Activated B cell treated with CpG ODN at 0.5 μM for 24 hours (primary cell): ENCODE results near the gene HIPK1. TPM values are rescaled to one million over a fixed set of nuclear protein-coding genes. Genes with fewer than 3 reads are reported as not detected.

Experiments used
- ATAC-seq: fragments of 200-7000 bp; cut with Tn5 transposase; one replicate; pipeline ENCODE4 v1.10.0; 2021; ENCODE audit warnings: low read depth, mild to moderate bottlenecking, moderate library complexity
- CTCF ChIA-PET: fragments of 350-600 bp; sonication (Branson Sonifier 250); formaldehyde crosslinking; loops from one replicate; lab custom pipeline; 2021; ENCODE audit warnings: antibody characterized with exemption; lab: Charles Lee
- POLR2A ChIA-PET: fragments of 350-600 bp; sonication (Branson Sonifier 250); formaldehyde crosslinking; loops from one replicate; lab custom pipeline; 2021; ENCODE audit warnings: antibody characterized with exemption; lab: Charles Lee
- DNase-seq: peaks from one replicate; pipeline ENCODE4 v3.0.0; 2022
- H3K27ac Mint-ChIP-seq: one replicate; pipeline ENCODE4 v1.8.0; 2020; ENCODE audit warnings: mixed read lengths
- H3K27me3 Mint-ChIP-seq: one replicate; pipeline ENCODE4 v1.8.0; 2021; ENCODE audit warnings: mixed read lengths
- H3K36me3 Mint-ChIP-seq: one replicate; pipeline ENCODE4 v1.8.0; 2021; ENCODE audit warnings: low read depth, mixed read lengths
- H3K4me1 Mint-ChIP-seq: one replicate; pipeline ENCODE4 v1.8.0; 2021; ENCODE audit warnings: mixed read lengths
- H3K4me3 Mint-ChIP-seq: one replicate; pipeline ENCODE4 v1.8.0; 2020; ENCODE audit warnings: mild to moderate bottlenecking, mixed read lengths
- H3K9me3 Mint-ChIP-seq: one replicate; pipeline ENCODE4 v1.8.0; 2020; ENCODE audit warnings: mixed read lengths
- intact Hi-C: fragments of 100-400 bp; cut with micrococcal nuclease; formaldehyde crosslinking; loops from one replicate; pipeline ENCODE4 v1.15.1; 2024
- total RNA-seq: library from RNA; stranded (reverse); gene quantifications from 2 replicates; pipeline ENCODE4 v1.2.3, GENCODE V29; 2022
- TF ChIP-seq, protein P1 (sequence below): fragments of 200-600 bp; IDR thresholded peaks from one replicate; pipeline ENCODE4 v1.8.0; 2022; ENCODE audit warnings: antibody characterized with exemption, mild to moderate bottlenecking

Gene HIPK1
- 38.0 and 39.0 TPM in 2 replicates for total RNA-seq

DNA sequence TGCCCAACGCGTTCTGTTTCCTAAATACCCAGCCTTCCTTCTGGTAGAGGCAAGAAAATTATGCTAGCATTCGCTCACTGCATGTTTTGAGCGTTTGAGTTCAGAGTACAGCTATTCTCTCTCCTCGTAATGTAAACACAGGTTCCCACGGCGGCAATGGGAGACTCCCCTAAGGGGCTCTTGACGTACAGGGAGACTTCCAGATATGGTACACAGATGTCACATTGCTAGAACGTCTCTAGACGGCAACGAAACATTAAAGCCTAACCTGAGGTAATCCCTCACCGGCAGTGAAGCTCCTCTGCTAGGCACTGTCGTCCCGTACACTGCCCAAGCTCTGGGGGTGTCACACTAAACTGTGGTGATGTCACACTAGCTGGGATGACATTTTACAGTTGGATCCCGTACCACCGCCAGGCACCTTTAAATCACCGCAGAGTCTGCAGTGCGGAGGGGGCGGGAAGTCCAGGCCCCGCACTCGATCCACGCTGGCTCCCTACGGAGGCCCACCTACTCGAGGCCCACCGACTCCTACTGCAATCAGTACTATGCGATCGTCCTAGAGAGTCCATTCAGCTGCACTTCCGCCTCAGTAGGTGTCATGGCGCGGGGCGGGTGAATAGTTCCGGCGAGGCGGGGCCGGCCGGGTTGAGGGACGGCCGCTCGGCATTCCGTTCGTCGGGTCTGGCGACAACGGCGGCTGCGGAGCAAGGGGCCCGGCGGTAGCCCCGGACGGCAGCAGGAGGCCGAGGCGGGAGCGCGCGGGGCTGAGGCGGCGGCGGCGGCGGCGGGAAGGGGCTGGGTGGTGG lies at the start of gene HIPK1:
HIPK1 (plus strand) TSS at position 384 of the 809 bp plus-strand sequence.
- intact Hi-C loops, result loop anchor here (1.0 to 10.0 kb wide), 11 partner anchors 20 to 1214 kb away; partner anchors contain the start of genes CSDE1, DCLRE1B, LRIG2 and NRAS
- peak within 1 kb of the TSS; percentile 99 for H3K4me3 Mint-ChIP-seq
- POLR2A ChIA-PET, result interaction anchor here (0.7 to 4.5 kb wide), 18 partner anchors 10 to 856 kb away, joined by 3 to 127 read pairs (median 4); partner anchors contain the start of genes AP4B1, DCLRE1B, LRIG2 and PHTF1
- peaks cover 20% of the 10 kb centered on the region for H3K36me3 Mint-ChIP-seq
- DNase-seq (peak; percentile 93), ATAC-seq (peak; percentile 73)
- peak within 1 kb of the TSS; percentile 99 for H3K27ac Mint-ChIP-seq
- TF ChIP-seq, protein P1, sequence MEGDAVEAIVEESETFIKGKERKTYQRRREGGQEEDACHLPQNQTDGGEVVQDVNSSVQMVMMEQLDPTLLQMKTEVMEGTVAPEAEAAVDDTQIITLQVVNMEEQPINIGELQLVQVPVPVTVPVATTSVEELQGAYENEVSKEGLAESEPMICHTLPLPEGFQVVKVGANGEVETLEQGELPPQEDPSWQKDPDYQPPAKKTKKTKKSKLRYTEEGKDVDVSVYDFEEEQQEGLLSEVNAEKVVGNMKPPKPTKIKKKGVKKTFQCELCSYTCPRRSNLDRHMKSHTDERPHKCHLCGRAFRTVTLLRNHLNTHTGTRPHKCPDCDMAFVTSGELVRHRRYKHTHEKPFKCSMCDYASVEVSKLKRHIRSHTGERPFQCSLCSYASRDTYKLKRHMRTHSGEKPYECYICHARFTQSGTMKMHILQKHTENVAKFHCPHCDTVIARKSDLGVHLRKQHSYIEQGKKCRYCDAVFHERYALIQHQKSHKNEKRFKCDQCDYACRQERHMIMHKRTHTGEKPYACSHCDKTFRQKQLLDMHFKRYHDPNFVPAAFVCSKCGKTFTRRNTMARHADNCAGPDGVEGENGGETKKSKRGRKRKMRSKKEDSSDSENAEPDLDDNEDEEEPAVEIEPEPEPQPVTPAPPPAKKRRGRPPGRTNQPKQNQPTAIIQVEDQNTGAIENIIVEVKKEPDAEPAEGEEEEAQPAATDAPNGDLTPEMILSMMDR, result no peak
- CTCF ChIA-PET, result interaction anchor here (1.0 to 5.5 kb wide), 6 partner anchors 17 to 94 kb away, joined by 3 to 43 read pairs (median 6); partner anchors contain the start of genes AP4B1 and DCLRE1B
- H3K9me3 Mint-ChIP-seq, result no peaks in the 10 kb centered on the region
- H3K27me3 Mint-ChIP-seq, result no peaks in the 10 kb centered on the region
- H3K4me1 Mint-ChIP-seq, result peaks cover 50% of the 10 kb centered on the region

- no peaks in the 10 kb centered on the region for H3K9me3 Mint-ChIP-seq
- peaks cover 1% of the 10 kb centered on the region for H3K36me3 Mint-ChIP-seq
- ChIA-PET CTCF (no interaction called here), POLR2A (no interaction called here)
- TF ChIP-seq, protein P1, result no peak
- DNase-seq, result no peak
- no peak overlapping the region for H3K27ac Mint-ChIP-seq
- H3K4me3 Mint-ChIP-seq, result no peak overlapping the region
- no peak for ATAC-seq
- H3K4me1 Mint-ChIP-seq, result peaks cover 20% of the 10 kb centered on the region
- intact Hi-C loops, result no loop called here
- no peaks in the 10 kb centered on the region for H3K27me3 Mint-ChIP-seq
These were observed 49.4 kb upstream of the HIPK1 start for GRCh38 chr1:113879739-113880038.

DNA sequence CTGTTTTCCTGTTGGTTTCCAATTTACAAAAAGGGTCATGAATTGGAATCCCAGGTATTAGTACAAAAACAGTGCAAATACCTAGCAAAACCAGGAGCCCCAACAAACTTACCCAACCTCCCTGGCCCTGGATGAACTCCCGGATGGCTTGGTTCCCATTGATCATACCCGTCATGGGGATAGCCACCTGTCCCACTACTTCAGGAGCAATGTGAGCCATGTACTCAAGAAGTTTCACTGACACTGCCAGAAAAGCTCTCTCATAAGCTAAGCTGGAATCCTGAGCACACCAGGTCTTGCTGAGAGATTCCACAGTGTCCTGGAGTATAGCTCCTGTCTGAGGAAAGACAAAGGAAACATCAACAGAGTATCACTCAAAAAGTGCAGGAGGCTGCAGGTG lies 47.5 kb upstream of the HIPK1 start:
- Mint-ChIP-seq H3K9me3 (no peaks in the 10 kb centered on the region), H3K27me3 (no peaks in the 10 kb centered on the region), H3K36me3 (peaks cover 1% of the 10 kb centered on the region), H3K27ac (no peak overlapping the region), H3K4me1 (peaks cover 10% of the 10 kb centered on the region), H3K4me3 (no peak overlapping the region)
- ChIA-PET CTCF (no interaction called here), POLR2A (no interaction called here)
- intact Hi-C loops, result no loop called here
- DNase-seq, result no peak
- ATAC-seq, result no peak
- TF ChIP-seq, protein P1, result no peak

- Mint-ChIP-seq H3K9me3 (no peaks in the 10 kb centered on the region), H3K36me3 (peaks cover 1% of the 10 kb centered on the region), H3K27me3 (no peaks in the 10 kb centered on the region), H3K4me3 (no peak overlapping the region), H3K27ac (no peak overlapping the region), H3K4me1 (peaks cover 5% of the 10 kb centered on the region)
- intact Hi-C loops, result no loop called here
- TF ChIP-seq, protein P1, result no peak
- ChIA-PET POLR2A (interaction anchor here (0.7 to 1.2 kb wide), 2 partner anchors 11 to 90 kb away, joined by 3 to 5 read pairs; no protein-coding TSS in a partner anchor), CTCF (no interaction called here)
- DNase-seq (no peak), ATAC-seq (no peak)
These were observed 42.4 kb upstream of the HIPK1 start for GRCh38 chr1:113886417-113887401.
